Measurements from ENCODE around the gene FCN2.

The FCN2 gene

GRCh38 chr9:134880484-134881312 lies at the start of gene FCN2:
FCN2 (plus strand) TSS chr9:134880810; CDS start chr9:134880822, 12 bp downstream.
- Histone ChIP-seq H3K36me3 (ENCODE audit: low read depth) (no peaks in the 10 kb centered on the region), H3K27ac (ENCODE audit: poor library complexity, severe bottlenecking) (no peak within 1 kb of the TSS), H3K9me3 (ENCODE audit: severe bottlenecking) (no peaks in the 10 kb centered on the region), H3K4me1 (ENCODE audit: insufficient read depth, poor library complexity, severe bottlenecking) (no peaks in the 10 kb centered on the region), H3K4me3 (ENCODE audit: severe bottlenecking) (no peak within 1 kb of the TSS), H3K27me3 (ENCODE audit: insufficient read depth, poor library complexity, severe bottlenecking) (peaks cover 43% of the 10 kb centered on the region)
- DNase-seq (ENCODE audit: low spot score), result no peak
- ATAC-seq (ENCODE audit: low read depth), result no peak
- no peak for TF ChIP-seq CTCF (IDR thresholded peaks at IDR 0.05; ENCODE audit: poor library complexity, severe bottlenecking)

- Histone ChIP-seq H3K9me3 (ENCODE audit: severe bottlenecking) (no peaks in the 10 kb centered on the region), H3K27ac (ENCODE audit: poor library complexity, severe bottlenecking) (no peak overlapping the region), H3K4me3 (ENCODE audit: severe bottlenecking) (no peak overlapping the region), H3K36me3 (ENCODE audit: low read depth) (peaks cover 2% of the 10 kb centered on the region), H3K4me1 (ENCODE audit: insufficient read depth, poor library complexity, severe bottlenecking) (peaks cover 8% of the 10 kb centered on the region), H3K27me3 (ENCODE audit: insufficient read depth, poor library complexity, severe bottlenecking) (no peaks in the 10 kb centered on the region)
- ATAC-seq (ENCODE audit: low read depth) (no peak), DNase-seq (ENCODE audit: low spot score) (no peak)
- no peak for TF ChIP-seq CTCF (IDR thresholded peaks at IDR 0.05; ENCODE audit: poor library complexity, severe bottlenecking)
Measured at GRCh38 chr9:134830926-134831720, 49.5 kb upstream of the FCN2 start.

GRCh38 chr9:134832471-134832870 lies 48.1 kb upstream of the FCN2 start:
- no peak for TF ChIP-seq CTCF (IDR thresholded peaks at IDR 0.05; ENCODE audit: poor library complexity, severe bottlenecking)
- no peaks in the 10 kb centered on the region for H3K27me3 ChIP-seq (ENCODE audit: insufficient read depth, poor library complexity, severe bottlenecking)

GRCh38 chr9:134833294-134833880 lies 47.2 kb upstream of the FCN2 start:
- no peaks in the 10 kb centered on the region for H3K36me3 ChIP-seq (ENCODE audit: low read depth)
- DNase-seq (ENCODE audit: low spot score) (no peak), ATAC-seq (ENCODE audit: low read depth) (no peak)
- no peaks in the 10 kb centered on the region for H3K4me1 ChIP-seq (ENCODE audit: insufficient read depth, poor library complexity, severe bottlenecking)
- TF ChIP-seq CTCF (IDR thresholded peaks at IDR 0.05; ENCODE audit: poor library complexity, severe bottlenecking), result no peak
- no peaks in the 10 kb centered on the region for H3K27me3 ChIP-seq (ENCODE audit: insufficient read depth, poor library complexity, severe bottlenecking)
- H3K4me3 ChIP-seq (ENCODE audit: severe bottlenecking), result no peak overlapping the region
- H3K27ac ChIP-seq (ENCODE audit: poor library complexity, severe bottlenecking), result no peak overlapping the region
- H3K9me3 ChIP-seq (ENCODE audit: severe bottlenecking), result no peaks in the 10 kb centered on the region

More at GRCh38 chr9:134832471-134832870, 48.1 kb upstream of the FCN2 start:
- Histone ChIP-seq H3K9me3 (ENCODE audit: severe bottlenecking) (no peaks in the 10 kb centered on the region), H3K36me3 (ENCODE audit: low read depth) (no peaks in the 10 kb centered on the region; the same call in 1 of the 2 replicates), H3K4me3 (ENCODE audit: severe bottlenecking) (no peak overlapping the region), H3K4me1 (ENCODE audit: insufficient read depth, poor library complexity, severe bottlenecking) (no peaks in the 10 kb centered on the region), H3K27ac (ENCODE audit: poor library complexity, severe bottlenecking) (no peak overlapping the region)
- no peak for DNase-seq (ENCODE audit: low spot score)
- no peak for ATAC-seq (ENCODE audit: low read depth)

All from RWPE2 (cell line).